ENCODE results near the gene ARPC3. TPM values are rescaled to one million over a fixed set of nuclear protein-coding genes. Genes with fewer than 3 reads are reported as not detected.
"Not testable (repeated sequence)": the region's sequence is repeated elsewhere in the genome, so short reads cannot be mapped to it uniquely, and the experiment has no call there.

The ARPC3 gene
- total and polyA plus RNA-seq, 2 of the 4 experiments (the other 2 are of a cell fraction), result 192 to 204 TPM

- Histone ChIP-seq H3K9me1 (ENCODE audit: insufficient read depth, low read length) (no peaks in the 10 kb centered on the region), H3K36me3 (ENCODE audit: control insufficient read depth, insufficient read depth, low read length) (peaks cover 24% of the 10 kb centered on the region), H3K4me2 (ENCODE audit: low read depth, low read length) (no peak overlapping the region), H3K14ac (replicated peaks; ENCODE audit: low read depth, low read length) (no peak overlapping the region), H2BK5ac (ENCODE audit: low read depth, low read length, poor library complexity, severe bottlenecking) (no peak overlapping the region), H3K27ac (ENCODE audit: insufficient read depth, low read length) (no peak overlapping the region), H2AK9ac (replicated peaks; ENCODE audit: low read depth, low read length, poor library complexity) (no peak overlapping the region), H4K8ac (ENCODE audit: low read depth in 2 of 2, low read length in 2 of 2) (no peak overlapping the region), H3K23ac (ENCODE audit: low read depth, low read length) (no peak overlapping the region), H2BK15ac (ENCODE audit: low read depth, low read length) (no peak overlapping the region), H4K20me1 (ENCODE audit: insufficient read depth, low read length) (no peaks in the 10 kb centered on the region; the same call in 1 of the 2 replicates), H2BK20ac (ENCODE audit: low read depth, low read length) (no peak overlapping the region), H3K9ac (ENCODE audit: low read depth, low read length) (no peak overlapping the region), H2AFZ (replicated peaks; ENCODE audit: low read length, poor library complexity) (no peak overlapping the region), H3K9me3 (ENCODE audit: control insufficient read depth, insufficient read depth, low read length) (no peaks in the 10 kb centered on the region), H4K91ac (ENCODE audit: insufficient read depth, low read depth, low read length) (no peak overlapping the region), H2AK5ac (ENCODE audit: low read depth, low read length) (no peak overlapping the region; the same call in 1 of the 2 replicates), H4K5ac (ENCODE audit: low read depth, low read length) (no peak overlapping the region), H3K27me3 (ENCODE audit: control insufficient read depth, insufficient read depth, low read length) (no peaks in the 10 kb centered on the region), H3K56ac (ENCODE audit: extremely low read depth, insufficient read depth, low read length) (no peak overlapping the region), H3K4me1 (ENCODE audit: control insufficient read depth, insufficient read depth, low read length) (0 out of 2 replicates have a peak, but pooled peaks cover 2% of the 10 kb centered on the region), H3K18ac (ENCODE audit: low read depth, low read length) (no peak overlapping the region), H3K4ac (ENCODE audit: low read depth, low read length) (no peak overlapping the region), H2BK120ac (ENCODE audit: low read depth, low read length) (no peak overlapping the region), H3K4me3 (ENCODE audit: insufficient read depth, low read depth, low read length) (no peak overlapping the region), H3K79me1 (ENCODE audit: low read depth in 1 of 2, low read length in 2 of 2) (no peaks in the 10 kb centered on the region; a peak in 1 of 4 replicates)
- DNase-seq (no peak), ATAC-seq (ENCODE audit: low read depth) (no peak)
- dilution Hi-C loops (cut with HindIII; ENCODE audit: low sequenced_read_pairs, unreplicated experiment) (no loop called here), intact Hi-C loops (cut with micrococcal nuclease) (loop anchor here (1.0 to 5.0 kb wide), 2 partner anchors 332 to 385 kb away; partner anchors contain the start of gene C12orf76), in situ Hi-C loops (cut with MboI; ENCODE audit: low sequenced_read_pairs) (no loop called here)
- ChIA-PET POLR2A (ENCODE audit: unreplicated experiment) (no interaction called here), CTCF (interaction anchor here (0.7 to 2.1 kb wide), 24 partner anchors 8 to 933 kb away, joined by 3 to 12 read pairs (median 5); partner anchors contain the start of gene ARPC3)
- no TSS peak for BruUV-seq (replicated peaks)
- no CpG with 5 or more reads among the region's 12 CpGs for WGBS, 2 experiments (ENCODE audit: extremely low coverage in 2 of 2, insufficient read length in 1 of 2)
- TF ChIP-seq BHLHE40 (IDR thresholded peaks at IDR 0.05; ENCODE audit: low read depth, low read length) (no peak), RAD21 (IDR thresholded peaks at IDR 0.05; ENCODE audit: low read length) (no peak), CTCF (conservative IDR thresholded peaks at IDR 0.05; ENCODE audit: low read depth, low read length) (no peak), RCOR1 (IDR thresholded peaks at IDR 0.05; ENCODE audit: insufficient replicate concordance, low read length) (no peak)
These were observed 18.1 kb downstream of the ARPC3 start for GRCh38 chr12:110431957-110432587.

- H2AK9ac ChIP-seq (replicated peaks; ENCODE audit: low read depth, low read length, poor library complexity); H3K56ac ChIP-seq (ENCODE audit: extremely low read depth, insufficient read depth, low read length); ATAC-seq (ENCODE audit: low read depth); H2AK5ac ChIP-seq (ENCODE audit: low read depth, low read length); H4K91ac ChIP-seq (ENCODE audit: insufficient read depth, low read depth, low read length); H3K14ac ChIP-seq (replicated peaks; ENCODE audit: low read depth, low read length); H3K27ac ChIP-seq (ENCODE audit: insufficient read depth, low read length); H2BK5ac ChIP-seq (ENCODE audit: low read depth, low read length, poor library complexity, severe bottlenecking); H3K18ac ChIP-seq (ENCODE audit: low read depth, low read length); DNase-seq; H3K4me1 ChIP-seq (ENCODE audit: control insufficient read depth, insufficient read depth, low read length); H3K4me2 ChIP-seq (ENCODE audit: low read depth, low read length); H3K27me3 ChIP-seq (ENCODE audit: control insufficient read depth, insufficient read depth, low read length); H2BK20ac ChIP-seq (ENCODE audit: low read depth, low read length); H3K9ac ChIP-seq (ENCODE audit: low read depth, low read length); H3K9me1 ChIP-seq (ENCODE audit: insufficient read depth, low read length); H3K4me3 ChIP-seq (ENCODE audit: insufficient read depth, low read depth, low read length); H3K4ac ChIP-seq (ENCODE audit: low read depth, low read length); H3K36me3 ChIP-seq (ENCODE audit: control insufficient read depth, insufficient read depth, low read length); H3K9me3 ChIP-seq (ENCODE audit: control insufficient read depth, insufficient read depth, low read length); H2BK15ac ChIP-seq (ENCODE audit: low read depth, low read length); H2BK120ac ChIP-seq (ENCODE audit: low read depth, low read length); H4K20me1 ChIP-seq (ENCODE audit: insufficient read depth, low read length); H4K5ac ChIP-seq (ENCODE audit: low read depth, low read length); H3K23ac ChIP-seq (ENCODE audit: low read depth, low read length); H3K79me1 ChIP-seq (ENCODE audit: low read depth in 1 of 2, low read length in 2 of 2); BruUV-seq (replicated peaks); H4K8ac ChIP-seq (ENCODE audit: low read depth in 2 of 2, low read length in 2 of 2); CTCF ChIA-PET; POLR2A ChIA-PET (ENCODE audit: unreplicated experiment); in situ Hi-C loops (cut with MboI; ENCODE audit: low sequenced_read_pairs); H2AFZ ChIP-seq (replicated peaks; ENCODE audit: low read length, poor library complexity); dilution Hi-C loops (cut with HindIII; ENCODE audit: low sequenced_read_pairs, unreplicated experiment): not testable (repeated sequence)
- 100% methylated on average over 4 of the region's 15 CpGs; no CpG with 5 or more reads in 1 of the 2 experiments for WGBS, 2 experiments (ENCODE audit: extremely low coverage in 2 of 2, insufficient read length in 1 of 2)
- intact Hi-C loops (cut with micrococcal nuclease), result loop anchor here (5.0 kb wide), 1 partner anchor 382 kb away; the partner anchor contains the start of gene C12orf76
These were observed 20.5 kb downstream of the ARPC3 start for GRCh38 chr12:110429676-110430075.

Measured in IMR-90 (cell line).